K562 (cell line): ENCODE measurements around the gene PPP1R15A. TPM values are rescaled to one million over a fixed set of nuclear protein-coding genes. Genes with fewer than 3 reads are reported as not detected.

Source experiments
- ETS1 ChIP-seq: conservative IDR thresholded peaks from 2 replicates; pipeline ENCODE4 v1.6.1; 2011; ENCODE audit warnings: low read depth, mild to moderate bottlenecking, low read length; ENCODE audit not compliant: control insufficient read depth
- FOXA1 ChIP-seq: fragments of 450-650 bp; IDR thresholded peaks from 2 replicates; pipeline ENCODE4 v1.6.1; 2016; ENCODE audit warnings: mild to moderate bottlenecking, borderline replicate concordance
- GATA2 ChIP-seq: sonication (generic); formaldehyde crosslinking; IDR thresholded peaks from 2 replicates; pipeline ENCODE4 v1.4.0; 2020; ENCODE audit warnings: mild to moderate bottlenecking, missing genetic modification reagents
- HEY1 ChIP-seq: fragments of 250-450 bp; sonication (Bioruptor Pico); IDR thresholded peaks from 2 replicates; pipeline ENCODE4 v1.5.0; 2020; ENCODE audit warnings: mild to moderate bottlenecking, moderate library complexity, borderline replicate concordance
- ILF3 ChIP-seq: fragments of 450-650 bp; IDR thresholded peaks from 2 replicates; pipeline ENCODE4 v1.6.1; 2018; ENCODE audit warnings: antibody characterized with exemption, mild to moderate bottlenecking, moderate library complexity, borderline replicate concordance
- NR2C2 ChIP-seq, 2 experiments: fragments of 200-800 bp in 1 of 2; sonication (Bioruptor generic) in 1 of 2; sonication (generic) in 1 of 2; formaldehyde crosslinking in 1 of 2; IDR thresholded peaks; 2 replicates each; pipeline versions ENCODE4 v1.6.1 to v1.8.0; 2016 to 2022; ENCODE audit warnings: mild to moderate bottlenecking in 1 of 2, missing compliant biosample characterization in 1 of 2, missing genetic modification characterization in 1 of 2, missing genetic modification reagents in 1 of 2
- SAP30 ChIP-seq: fragments of 200-600 bp; sonication (generic); IDR thresholded peaks from 2 replicates; pipeline ENCODE4 v1.6.1; 2012; ENCODE audit warnings: borderline replicate concordance, low read depth, mild to moderate bottlenecking, moderate library complexity, low read length, control low read depth, inconsistent platforms; ENCODE audit not compliant: insufficient read depth, poor library complexity, severe bottlenecking
- TCF7 ChIP-seq: sonication (generic); IDR thresholded peaks from 2 replicates; pipeline ENCODE4 v1.6.1; 2016; ENCODE audit warnings: antibody characterized with exemption, borderline replicate concordance
- XRCC5 ChIP-seq: fragments of 200-400 bp; formaldehyde crosslinking; IDR thresholded peaks from 2 replicates; pipeline ENCODE4 v1.6.1; 2017; ENCODE audit warnings: low read depth, mild to moderate bottlenecking, low read length
- ZKSCAN3 ChIP-seq: fragments of 250-450 bp; sonication (Bioruptor Pico); IDR thresholded peaks from 2 replicates; pipeline ENCODE4 v1.4.0; 2020
- ZNF23 ChIP-seq: fragments of 250-450 bp; sonication (Bioruptor Pico); IDR thresholded peaks from 2 replicates; pipeline ENCODE4 v1.4.0; 2020; ENCODE audit warnings: mild to moderate bottlenecking
- ZNF445 ChIP-seq: fragments of 250-450 bp; sonication (Bioruptor Pico); IDR thresholded peaks from 2 replicates; pipeline ENCODE4 v1.4.0; 2020; ENCODE audit warnings: low read depth, mild to moderate bottlenecking, moderate library complexity
- polyA plus RNA-seq, 8 experiments: library from polyadenylated mRNA; depleted of rRNA in 4 of 8; stranded (reverse) in 5 of 8; unstranded in 3 of 8; fragments of >200 nt; fragmentation: Nextera tagmentation in 2 of 8; fragmentation: Illumina TruSeq in 1 of 8; extraction: Ambion mirVana in 2 of 8; extraction: Trizol in 1 of 8; gene quantifications; 2 replicates each; pipeline versions ENCODE4 v1.2.1 to v1.2.3, GENCODE V29; 2011 to 2014; ENCODE audit warnings: inconsistent platforms in 1 of 8, missing spikeins in 1 of 8
- total RNA-seq, 7 experiments: library from RNA; depleted of rRNA in 6 of 7; stranded (reverse); fragments of >200 nt in 6 of 7; fragmentation: Illumina TruSeq in 2 of 7; extraction: Trizol in 2 of 7; gene quantifications; 2 replicates each; pipeline versions ENCODE4 v1.2.1 to v1.2.3, GENCODE V29; 2011 to 2021; ENCODE audit warnings: low replicate concordance in 1 of 7
- TF ChIP-seq, protein P1 (sequence below): fragments of 250-450 bp; sonication (Bioruptor Pico); IDR thresholded peaks from 2 replicates; pipeline ENCODE4 v1.4.0; 2020
- TF ChIP-seq, protein P2 (sequence below): fragments of 450-650 bp; formaldehyde crosslinking; IDR thresholded peaks from 2 replicates; pipeline ENCODE4 v1.4.0; 2020; ENCODE audit warnings: mild to moderate bottlenecking, moderate library complexity
- TF ChIP-seq, protein P3 (sequence below): IDR thresholded peaks from 2 replicates; pipeline ENCODE4 v1.6.1; 2011; ENCODE audit not compliant: insufficient read length; ENCODE audit errors: extremely low read depth
- TF ChIP-seq, protein P4 (sequence below): IDR thresholded peaks from 2 replicates; pipeline ENCODE4 v1.6.1; 2014; ENCODE audit warnings: antibody characterized with exemption

The PPP1R15A gene
- total and polyA plus RNA-seq, 9 of the 15 experiments (the other 6 are each of a cell fraction or from before 2014, with no cell fraction given), result 0.42 to 73.7 (median 44.0) TPM

DNA sequence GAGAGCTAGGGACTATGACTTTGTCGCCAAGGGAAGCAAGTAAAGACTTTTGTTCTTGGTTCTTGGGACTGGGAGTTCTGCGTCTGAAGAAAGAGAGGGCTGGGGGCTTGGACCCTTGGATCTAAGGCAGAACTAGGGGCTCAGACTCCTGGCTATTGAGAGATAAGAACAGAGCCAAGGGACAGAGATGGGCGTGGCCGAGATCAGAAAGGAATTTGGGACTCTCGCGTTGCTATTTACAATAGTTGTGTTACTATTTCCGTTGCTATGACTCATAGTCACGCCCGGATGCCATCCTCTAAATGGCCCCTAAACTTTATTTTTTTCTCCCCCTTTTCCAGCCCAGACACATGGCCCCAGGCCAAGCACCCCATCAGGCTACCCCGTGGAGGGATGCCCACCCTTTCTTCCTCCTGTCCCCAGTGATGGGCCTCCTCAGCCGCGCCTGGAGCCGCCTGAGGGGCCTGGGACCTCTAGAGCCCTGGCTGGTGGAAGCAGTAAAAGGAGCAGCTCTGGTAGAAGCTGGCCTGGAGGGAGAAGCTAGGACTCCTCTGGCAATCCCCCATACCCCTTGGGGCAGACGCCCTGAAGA, 759 bp downstream of the PPP1R15A start (continued):
- TF ChIP-seq, protein P1, sequence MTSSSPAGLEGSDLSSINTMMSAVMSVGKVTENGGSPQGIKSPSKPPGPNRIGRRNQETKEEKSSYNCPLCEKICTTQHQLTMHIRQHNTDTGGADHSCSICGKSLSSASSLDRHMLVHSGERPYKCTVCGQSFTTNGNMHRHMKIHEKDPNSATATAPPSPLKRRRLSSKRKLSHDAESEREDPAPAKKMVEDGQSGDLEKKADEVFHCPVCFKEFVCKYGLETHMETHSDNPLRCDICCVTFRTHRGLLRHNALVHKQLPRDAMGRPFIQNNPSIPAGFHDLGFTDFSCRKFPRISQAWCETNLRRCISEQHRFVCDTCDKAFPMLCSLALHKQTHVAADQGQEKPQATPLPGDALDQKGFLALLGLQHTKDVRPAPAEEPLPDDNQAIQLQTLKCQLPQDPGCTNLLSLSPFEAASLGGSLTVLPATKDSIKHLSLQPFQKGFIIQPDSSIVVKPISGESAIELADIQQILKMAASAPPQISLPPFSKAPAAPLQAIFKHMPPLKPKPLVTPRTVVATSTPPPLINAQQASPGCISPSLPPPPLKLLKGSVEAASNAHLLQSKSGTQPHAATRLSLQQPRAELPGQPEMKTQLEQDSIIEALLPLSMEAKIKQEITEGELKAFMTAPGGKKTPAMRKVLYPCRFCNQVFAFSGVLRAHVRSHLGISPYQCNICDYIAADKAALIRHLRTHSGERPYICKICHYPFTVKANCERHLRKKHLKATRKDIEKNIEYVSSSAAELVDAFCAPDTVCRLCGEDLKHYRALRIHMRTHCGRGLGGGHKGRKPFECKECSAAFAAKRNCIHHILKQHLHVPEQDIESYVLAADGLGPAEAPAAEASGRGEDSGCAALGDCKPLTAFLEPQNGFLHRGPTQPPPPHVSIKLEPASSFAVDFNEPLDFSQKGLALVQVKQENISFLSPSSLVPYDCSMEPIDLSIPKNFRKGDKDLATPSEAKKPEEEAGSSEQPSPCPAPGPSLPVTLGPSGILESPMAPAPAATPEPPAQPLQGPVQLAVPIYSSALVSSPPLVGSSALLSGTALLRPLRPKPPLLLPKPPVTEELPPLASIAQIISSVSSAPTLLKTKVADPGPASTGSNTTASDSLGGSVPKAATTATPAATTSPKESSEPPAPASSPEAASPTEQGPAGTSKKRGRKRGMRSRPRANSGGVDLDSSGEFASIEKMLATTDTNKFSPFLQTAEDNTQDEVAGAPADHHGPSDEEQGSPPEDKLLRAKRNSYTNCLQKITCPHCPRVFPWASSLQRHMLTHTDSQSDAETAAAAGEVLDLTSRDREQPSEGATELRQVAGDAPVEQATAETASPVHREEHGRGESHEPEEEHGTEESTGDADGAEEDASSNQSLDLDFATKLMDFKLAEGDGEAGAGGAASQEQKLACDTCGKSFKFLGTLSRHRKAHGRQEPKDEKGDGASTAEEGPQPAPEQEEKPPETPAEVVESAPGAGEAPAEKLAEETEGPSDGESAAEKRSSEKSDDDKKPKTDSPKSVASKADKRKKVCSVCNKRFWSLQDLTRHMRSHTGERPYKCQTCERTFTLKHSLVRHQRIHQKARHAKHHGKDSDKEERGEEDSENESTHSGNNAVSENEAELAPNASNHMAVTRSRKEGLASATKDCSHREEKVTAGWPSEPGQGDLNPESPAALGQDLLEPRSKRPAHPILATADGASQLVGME, result no peak
- TF ChIP-seq ETS1 (no peak), HEY1 (CRISPR knock-in tag) (peak; percentile 53; the same call in 1 of the 2 replicates), GATA2 (CRISPR knock-in tag) (0 out of 2 replicates have a peak, but pooled peaks have one; percentile 1), FOXA1 (no peak), ZKSCAN3 (CRISPR knock-in tag) (no peak), TCF7 (no peak), ZNF23 (CRISPR knock-in tag) (no peak), SAP30 (peak; percentile 74), XRCC5 (no peak), ZNF445 (no peak), ILF3 (0 out of 2 replicates have a peak, but pooled peaks have one; percentile 76), NR2C2 (CRISPR knock-in tag; IDR thresholded peaks at IDR 0.05) (no peak), NR2C2 (tag; IDR thresholded peaks at IDR 0.05) (peak; percentile 51; the same call in 1 of the 2 replicates)
- TF ChIP-seq, protein P2, sequence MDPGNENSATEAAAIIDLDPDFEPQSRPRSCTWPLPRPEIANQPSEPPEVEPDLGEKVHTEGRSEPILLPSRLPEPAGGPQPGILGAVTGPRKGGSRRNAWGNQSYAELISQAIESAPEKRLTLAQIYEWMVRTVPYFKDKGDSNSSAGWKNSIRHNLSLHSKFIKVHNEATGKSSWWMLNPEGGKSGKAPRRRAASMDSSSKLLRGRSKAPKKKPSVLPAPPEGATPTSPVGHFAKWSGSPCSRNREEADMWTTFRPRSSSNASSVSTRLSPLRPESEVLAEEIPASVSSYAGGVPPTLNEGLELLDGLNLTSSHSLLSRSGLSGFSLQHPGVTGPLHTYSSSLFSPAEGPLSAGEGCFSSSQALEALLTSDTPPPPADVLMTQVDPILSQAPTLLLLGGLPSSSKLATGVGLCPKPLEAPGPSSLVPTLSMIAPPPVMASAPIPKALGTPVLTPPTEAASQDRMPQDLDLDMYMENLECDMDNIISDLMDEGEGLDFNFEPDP (CRISPR knock-in tag), result no peak
- TF ChIP-seq, protein P3, sequence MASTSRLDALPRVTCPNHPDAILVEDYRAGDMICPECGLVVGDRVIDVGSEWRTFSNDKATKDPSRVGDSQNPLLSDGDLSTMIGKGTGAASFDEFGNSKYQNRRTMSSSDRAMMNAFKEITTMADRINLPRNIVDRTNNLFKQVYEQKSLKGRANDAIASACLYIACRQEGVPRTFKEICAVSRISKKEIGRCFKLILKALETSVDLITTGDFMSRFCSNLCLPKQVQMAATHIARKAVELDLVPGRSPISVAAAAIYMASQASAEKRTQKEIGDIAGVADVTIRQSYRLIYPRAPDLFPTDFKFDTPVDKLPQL, result peak; percentile 16
- TF ChIP-seq, protein P4, sequence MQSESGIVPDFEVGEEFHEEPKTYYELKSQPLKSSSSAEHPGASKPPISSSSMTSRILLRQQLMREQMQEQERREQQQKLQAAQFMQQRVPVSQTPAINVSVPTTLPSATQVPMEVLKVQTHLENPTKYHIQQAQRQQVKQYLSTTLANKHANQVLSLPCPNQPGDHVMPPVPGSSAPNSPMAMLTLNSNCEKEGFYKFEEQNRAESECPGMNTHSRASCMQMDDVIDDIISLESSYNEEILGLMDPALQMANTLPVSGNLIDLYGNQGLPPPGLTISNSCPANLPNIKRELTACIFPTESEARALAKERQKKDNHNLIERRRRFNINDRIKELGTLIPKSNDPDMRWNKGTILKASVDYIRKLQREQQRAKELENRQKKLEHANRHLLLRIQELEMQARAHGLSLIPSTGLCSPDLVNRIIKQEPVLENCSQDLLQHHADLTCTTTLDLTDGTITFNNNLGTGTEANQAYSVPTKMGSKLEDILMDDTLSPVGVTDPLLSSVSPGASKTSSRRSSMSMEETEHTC, result peak; percentile 61; the same call in 1 of the 2 replicates
